ELR (cell line): Measurements from ENCODE around the gene DLG2.
A peak's percentile ranks its signal among the peaks of the same experiment; 100 is the strongest.

Experiments
- DNase-seq: peaks from one replicate; pipeline ENCODE4 v3.0.0-alpha.2; 2015; ENCODE audit warnings: low read depth

Gene DLG2

DNA sequence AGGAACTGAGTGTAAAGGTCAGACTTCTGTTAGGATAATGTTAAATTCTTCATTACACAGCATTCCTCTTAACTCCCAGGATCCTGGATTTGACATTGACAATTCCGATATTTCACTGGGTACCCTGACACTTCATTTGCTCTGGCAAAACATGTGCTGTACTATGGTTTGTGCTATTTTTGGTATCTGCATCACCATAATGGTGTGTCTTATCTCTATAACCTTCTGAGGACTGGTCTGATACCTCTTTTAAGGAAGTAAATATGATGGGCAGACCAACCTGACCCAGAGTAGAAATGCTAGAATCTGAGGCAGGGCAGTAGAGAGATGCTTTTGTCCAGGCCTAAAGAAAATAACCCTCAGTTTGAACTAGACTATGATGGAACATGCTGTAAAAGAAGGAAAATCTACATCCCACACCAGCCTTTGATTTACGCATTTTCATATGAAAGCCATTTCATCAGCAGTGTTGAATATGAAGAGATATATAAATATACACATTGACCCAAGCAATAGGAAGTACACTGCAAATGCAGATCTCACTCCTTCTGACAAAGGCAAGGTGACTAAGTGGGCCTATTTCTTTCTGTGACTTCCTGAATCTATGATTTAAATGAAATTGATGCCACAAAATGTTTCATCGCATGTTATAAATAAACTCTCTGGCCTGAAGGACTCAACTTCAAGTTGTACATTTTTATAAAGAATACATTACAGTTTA, 966.7 kb downstream of the DLG2 start:
- no peak for DNase-seq

DNA sequence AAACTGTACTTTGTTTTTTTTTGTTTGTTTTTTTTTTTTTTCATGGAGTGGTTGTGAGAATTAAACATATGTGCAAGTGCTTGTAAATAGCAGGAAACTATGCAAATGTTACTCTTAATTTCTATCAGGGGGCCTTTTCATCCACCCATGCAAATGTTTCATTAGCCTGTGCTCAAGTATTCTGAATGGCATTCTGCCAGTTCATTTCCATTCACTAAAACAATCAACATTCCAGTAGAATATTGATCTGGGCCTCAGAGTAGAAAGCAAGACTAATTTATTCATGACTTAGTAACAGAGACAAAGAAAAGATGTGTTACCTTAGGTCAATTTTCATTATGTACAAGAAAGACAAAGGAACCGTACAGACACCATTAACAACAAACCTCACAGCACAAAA, 971.4 kb downstream of the DLG2 start:
- DNase-seq: no peak

DNA sequence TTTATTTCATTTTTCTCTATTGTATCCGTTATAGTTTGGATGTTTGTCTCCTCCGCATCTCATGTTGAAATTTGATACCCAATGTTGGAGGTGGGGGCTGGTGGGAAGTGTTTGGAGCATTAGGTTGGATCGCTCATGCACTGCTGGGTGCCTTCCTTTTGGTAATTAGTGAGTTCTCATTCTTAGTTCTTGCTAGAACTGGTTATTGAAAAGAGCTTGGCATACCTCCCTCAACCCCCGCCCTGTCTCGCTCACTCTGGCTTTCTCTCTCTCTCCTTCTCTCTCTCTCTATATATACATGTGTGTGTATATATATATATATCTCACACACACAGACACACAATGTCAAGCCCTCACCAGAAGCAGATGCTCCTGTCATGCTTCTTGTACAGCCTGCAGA, 978.7 kb downstream of the DLG2 start:
- no peak for DNase-seq

DNA sequence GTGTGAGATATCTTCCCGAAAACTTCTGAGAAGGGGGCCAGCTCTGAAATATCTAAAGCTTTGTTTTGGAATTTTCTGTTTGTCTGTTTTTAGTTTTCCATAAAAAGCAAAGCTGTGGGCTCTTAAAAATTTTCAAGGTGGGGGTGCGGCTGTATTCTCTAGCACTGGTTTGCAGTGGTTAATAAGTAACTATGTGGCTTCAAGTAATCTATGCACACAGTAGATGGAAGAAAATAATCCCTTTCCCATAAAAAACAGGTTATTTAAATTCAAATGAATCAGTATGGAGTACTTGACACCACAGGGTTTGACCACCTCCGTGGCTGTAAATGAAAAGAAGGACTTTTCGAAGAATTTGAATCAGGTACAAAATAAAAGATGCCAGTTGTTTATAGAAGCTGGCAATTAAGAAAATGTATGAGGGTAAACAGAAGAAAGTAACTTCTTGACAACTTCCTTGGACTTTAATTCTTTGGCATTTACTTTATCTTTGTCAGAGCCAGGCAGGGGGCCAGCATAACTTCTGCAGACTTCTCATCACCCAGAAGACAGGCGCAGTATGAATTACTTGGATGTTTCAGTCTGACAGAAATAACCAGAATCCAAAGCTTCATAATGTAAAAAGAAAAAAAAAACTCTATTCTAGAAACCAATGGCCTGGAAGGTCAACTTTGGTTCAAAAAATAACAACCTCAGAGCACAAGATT, 981.0 kb downstream of the DLG2 start:
- no peak for DNase-seq

DNA sequence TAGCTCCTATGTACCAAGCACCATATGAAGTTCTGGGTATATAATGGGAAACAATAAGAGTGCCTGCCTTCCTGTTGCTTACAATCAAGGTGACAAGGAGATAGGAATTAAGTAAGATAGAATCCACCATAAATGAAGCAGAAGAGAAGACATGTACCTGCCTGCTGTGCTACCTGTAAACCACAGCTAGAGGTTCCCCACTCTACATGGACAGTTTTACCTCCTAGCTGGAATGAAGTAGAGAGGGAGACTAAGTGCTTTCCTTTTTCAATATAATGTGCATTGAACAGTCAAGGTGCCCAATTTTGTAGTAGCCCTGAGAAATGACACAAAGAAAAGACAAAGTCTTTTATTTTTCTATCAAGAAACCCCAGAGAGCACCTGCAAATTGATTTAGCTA, 984.6 kb downstream of the DLG2 start:
- DNase-seq: no peak

DNA sequence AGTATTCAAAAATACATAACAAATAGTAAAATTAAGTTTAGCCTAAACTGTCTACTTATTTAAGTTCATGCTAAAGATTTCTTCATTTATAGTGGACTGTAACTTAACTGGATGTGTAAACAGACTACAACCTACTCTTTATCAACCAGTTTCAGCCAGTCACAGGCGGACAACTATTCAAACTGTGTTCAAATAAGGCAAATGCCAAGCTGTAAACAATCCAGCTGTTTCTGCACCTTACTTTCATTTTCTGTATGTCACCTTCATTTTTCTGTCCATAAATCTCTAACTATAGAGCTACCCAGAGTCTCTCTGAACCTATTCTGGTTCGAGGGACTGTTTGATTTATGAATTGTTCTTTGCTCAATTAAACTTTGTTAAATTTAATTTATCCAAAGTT, 992.8 kb downstream of the DLG2 start:
- no peak for DNase-seq

DNA sequence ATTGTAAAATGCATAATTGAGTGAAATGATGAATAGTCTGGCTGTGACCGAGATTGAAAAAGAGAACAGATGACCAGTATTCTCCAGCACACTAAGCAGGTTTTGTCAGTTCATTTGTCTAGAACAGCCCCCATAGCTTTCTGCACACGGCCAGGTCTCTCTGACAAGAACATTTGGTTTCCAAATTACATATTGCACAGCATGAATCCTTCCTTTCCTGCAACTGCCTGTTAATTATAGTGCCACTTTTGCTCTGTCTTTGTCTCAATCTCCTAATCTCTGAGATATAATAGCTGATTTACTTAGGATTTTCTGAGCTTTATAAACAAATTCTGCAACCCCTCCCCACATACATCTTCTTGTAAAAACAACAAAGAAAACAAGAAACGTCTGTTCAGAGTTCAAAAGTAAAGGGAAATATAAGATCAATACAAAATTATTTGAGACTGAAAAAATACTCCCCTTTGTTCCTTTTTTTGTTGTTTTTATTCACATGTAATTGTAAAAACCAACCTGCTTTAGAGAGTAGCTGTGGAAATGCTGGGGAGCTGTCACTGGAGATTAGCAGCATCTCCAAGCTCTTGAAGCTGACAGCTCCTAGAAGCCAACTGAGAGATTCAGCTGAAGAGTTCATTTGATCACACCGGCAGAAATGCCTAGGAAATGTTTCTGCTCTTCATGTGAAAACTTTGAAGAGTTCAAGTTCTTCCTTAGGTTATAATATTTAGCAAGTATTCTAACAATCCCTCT, 998.1 kb downstream of the DLG2 start:
- DNase-seq: no peak

DNA sequence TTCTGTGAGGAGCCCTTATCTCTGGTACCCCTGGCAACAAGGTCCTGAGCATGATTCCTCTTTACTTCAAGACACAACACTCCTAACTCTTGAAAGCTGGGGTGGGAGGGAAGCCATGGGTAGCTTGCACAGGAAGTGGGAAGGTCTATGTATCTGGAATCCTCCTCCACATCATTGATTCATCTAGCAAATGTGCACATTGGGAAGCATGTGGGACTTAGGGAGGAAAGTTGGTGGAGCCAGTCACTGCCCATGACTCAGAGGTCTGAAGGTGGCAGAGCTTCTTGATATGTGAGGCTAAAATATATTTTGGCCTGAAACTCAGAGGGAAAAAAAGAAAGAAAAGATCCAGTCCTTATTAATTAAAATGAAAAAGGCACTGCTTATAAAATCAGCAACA, 1000.9 kb downstream of the DLG2 start:
- DNase-seq: peak; percentile 3

DNA sequence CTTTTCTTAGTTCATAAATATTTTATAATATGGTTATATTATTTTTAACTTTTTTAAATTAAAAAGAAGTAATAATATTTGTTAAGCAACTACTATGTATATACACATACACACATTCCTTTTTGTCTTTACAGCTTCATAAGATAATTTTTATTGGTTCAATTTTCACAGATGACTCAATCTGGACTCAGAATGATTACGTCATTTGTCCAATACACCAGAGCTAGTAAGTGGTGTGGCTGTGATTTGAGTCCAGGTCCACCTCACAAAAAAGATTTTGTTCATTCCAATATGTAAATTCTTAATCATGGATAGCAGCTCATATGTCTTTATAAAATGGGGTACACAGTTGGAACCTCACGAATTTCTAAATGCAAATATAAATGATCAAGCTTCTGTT, 1014.5 kb downstream of the DLG2 start:
- no peak for DNase-seq

DNA sequence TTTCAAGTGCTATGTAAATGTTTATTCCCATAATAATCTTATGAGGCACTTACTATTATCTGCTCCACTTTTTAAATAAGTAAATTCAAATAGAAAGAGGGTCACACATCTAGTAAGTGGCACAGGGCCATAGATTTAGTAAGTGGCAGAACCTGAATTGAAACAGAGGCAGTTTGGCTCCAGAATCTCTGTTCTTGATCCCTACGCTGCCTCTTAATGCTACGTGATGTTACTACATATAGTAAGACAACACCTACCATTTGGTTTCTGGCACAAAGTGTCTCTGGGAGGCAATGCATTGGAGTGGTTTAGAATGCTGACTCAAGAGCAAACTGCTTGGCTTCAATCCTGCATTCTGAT, 1018.3 kb downstream of the DLG2 start:
- no peak for DNase-seq

DNA sequence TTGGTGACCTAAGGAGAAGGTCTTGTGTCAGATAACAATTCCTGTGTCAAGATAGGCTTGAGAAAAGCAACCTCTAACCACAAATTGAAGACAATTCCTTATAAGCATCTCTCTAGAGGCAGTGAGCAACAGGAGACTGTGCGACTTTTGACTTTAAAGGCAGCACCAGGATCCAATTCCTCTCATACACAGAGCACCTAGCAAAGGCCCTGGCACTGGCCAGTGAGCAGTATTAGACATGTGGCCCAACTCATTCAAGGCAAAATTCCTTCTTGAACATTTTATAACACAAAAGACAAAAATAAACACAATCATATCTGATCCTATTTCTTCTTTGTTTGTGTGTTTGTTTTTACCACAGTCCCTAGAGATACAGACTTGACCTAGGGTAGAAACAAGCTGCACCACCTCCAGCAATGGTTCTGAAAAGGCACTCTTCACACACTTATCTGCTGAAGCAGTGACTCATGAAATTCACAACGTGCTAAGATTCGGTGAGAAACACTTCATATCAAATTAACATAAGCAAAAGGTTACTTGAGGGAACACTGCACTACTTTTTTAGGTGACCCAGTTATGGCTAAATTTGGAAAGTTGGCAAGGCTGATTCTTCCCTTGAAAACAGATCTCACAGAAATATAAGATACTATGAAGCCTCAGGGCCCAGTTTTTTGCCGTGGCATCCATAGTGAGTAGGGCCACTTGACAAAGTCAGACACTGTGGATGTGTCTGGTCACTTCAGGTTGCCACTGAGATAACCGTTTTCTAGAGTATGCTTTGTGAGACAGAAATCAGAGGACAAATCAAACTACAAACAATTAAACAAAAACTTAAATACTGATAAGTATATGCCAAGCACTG, 1018.9 kb downstream of the DLG2 start:
- DNase-seq: no peak

DNA sequence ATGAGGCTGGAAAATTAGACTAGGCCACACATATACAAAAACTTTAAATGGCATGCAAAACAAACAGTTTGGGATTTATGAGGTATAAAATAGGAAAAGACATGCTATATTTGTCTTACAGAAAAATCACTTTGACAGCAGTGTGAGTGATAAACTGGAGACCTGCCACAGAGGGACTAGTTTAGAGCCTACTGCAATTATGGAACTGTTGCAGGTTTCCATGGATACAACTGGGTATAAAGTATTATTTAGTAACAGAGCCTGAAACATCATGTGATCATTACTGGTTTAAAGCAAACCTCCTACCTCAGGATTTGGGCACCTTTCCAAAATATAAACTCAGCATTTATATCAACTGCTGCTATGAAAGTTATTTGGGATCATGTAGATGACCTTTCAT, 1032.5 kb downstream of the DLG2 start:
- DNase-seq: no peak

DNA sequence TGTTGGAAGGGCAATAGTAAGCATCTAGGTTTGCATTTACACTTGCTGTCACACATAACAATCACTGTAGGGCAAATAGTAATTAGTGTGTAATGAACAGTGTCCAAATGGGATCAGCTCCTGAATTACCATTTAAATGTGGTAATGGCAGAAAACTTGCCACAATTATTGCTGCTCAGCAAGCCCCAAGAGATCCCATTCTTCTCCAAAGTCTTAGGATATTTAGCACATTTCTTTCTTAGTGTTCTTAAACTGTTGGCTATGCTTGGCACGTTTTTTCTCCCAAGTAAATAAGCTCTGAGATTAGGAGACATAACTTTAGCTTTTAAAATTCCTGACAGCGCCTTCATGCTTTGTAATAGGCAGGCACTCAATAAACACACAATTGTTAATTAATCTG, 1037.0 kb downstream of the DLG2 start:
- DNase-seq: no peak

DNA sequence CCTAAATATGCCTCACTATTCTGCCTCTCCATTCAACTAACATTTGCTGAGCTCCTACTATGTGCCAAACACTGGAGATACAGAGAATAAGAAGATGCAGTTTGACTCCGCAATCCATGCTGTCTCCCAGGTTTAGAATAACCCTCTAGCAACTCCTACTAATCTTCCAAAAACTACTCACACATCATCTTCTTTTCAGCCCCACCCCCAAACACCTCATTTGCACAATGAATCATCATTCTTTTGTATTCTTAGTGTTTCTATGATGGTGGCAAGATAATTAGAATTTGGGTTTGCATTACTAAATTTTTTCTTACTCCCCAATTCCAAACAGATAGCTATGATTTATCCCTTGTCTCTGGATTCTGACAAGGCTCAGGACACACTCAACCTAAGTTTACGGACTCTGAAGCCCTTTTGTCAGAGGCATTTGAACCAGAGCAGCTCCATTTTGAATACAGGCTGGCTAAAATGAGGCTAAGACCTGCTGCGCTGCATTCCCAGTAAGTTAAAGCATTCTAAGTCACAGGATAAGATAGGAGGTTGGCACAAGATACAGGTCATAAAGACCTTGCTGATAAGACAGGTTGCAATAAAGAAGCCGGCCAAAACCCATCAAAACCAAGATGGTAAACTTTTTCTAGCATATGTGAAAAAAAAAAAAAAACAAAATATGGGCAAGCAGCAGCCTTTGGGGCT, 1038.9 kb downstream of the DLG2 start:
- no peak for DNase-seq

DNA sequence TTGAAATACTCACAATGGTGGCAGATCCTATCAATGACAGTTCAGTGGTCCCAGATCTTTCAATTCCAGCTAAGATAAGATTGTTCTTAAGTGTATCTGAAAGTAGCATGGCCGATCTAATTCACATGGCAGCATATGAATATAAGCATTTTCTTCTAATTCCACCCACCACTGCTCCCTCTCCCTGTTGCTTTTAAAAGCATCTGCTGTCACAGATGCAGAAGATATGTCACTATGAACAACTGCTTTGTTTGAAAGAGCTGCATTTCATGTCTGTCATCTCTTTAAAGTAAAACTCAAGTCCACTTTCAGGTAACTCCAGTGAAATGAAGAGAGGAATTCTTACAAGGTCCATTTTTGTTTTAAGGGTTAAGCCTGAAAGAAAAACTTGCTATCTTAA, 1044.0 kb downstream of the DLG2 start:
- no peak for DNase-seq

DNA sequence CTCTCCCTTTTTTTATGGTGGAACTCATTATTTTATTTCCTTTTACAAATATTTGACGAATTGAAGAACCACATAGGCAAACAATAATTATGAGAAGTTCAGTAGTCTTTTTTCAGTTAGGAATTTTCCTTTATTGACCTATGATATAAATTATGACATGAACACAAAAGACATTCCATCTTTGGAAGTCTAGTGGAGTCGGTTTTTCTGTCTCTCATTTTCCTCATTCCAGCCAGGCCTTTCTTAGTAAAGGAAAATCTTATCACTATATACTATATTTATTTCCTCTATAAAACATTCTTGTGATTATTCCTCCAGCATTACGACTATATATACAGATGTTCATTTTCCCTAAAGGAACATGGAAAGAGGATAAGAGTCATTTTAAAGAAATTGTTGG, 1046.1 kb downstream of the DLG2 start:
- DNase-seq: no peak

DNA sequence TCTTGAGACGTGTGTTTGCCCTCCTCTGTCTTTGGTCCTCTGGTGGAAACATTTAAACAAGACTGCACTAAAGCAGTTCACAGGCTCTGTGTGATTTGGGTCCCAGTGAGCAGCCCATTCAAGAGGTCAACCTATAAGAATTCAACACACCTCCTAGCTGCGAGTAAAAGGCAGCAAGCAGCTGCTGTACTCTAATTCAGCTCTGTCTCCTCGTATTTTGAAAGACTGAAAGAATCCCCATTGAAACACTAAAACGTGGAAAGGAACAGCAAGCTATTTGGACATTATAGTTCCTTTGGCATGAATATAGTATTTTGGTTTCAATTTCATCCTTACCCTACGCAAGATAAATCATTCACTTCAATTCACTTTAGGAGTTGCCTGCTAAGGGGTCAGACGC, 1046.7 kb downstream of the DLG2 start:
- no peak for DNase-seq

DNA sequence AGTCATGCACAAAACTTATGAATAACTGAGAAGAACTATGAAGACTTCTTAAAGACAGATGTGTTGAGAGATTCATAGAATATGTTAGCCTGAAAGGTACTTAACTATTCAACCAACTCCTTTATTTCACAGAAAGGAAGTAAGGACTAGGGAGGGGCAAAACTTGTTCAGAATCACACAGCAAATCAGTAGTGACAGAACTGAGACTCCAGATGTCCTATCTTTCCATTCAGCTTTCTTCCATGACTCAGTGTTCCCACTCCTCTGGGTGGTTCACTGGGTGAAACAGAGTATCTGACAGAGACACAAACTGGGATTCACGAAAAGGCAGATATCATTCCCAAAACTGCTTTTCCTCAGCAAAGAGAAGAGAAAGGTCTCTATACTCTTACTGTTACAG, 1053.3 kb downstream of the DLG2 start:
- no peak for DNase-seq

DNA sequence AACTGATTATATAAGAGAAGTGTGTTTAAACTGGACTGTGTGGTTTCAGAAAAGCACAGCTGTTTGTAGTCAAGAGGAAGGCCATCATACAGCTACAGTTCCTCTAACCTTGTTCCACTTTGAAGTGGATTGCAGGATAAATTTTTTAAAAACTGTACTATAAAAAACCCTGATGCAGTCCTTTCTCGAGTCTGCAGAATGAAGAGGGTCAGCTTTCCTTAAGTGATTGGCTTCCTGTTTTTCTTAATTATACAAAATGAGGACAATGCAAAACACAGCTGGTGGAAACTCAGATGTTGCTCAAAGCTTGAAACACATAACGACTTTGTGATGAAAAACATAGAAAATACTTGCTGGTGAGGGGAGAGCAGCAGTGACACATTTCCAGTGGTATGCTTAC, 1060.5 kb downstream of the DLG2 start:
- DNase-seq: no peak

DNA sequence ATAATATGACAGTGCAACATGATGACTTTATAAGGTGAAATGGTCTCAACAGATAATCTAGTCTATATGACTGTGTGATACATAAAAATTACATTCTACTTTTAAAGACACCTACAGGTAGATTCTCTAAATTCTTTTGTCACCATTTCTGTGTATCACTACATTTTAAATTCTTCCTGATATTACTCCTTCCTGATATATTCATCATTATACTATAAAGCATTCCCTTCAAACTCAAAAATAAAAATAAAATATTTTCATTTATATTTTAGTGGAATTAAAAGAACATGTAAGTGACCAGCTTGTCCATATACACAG, 1062.3 kb downstream of the DLG2 start:
- DNase-seq: no peak

DNA sequence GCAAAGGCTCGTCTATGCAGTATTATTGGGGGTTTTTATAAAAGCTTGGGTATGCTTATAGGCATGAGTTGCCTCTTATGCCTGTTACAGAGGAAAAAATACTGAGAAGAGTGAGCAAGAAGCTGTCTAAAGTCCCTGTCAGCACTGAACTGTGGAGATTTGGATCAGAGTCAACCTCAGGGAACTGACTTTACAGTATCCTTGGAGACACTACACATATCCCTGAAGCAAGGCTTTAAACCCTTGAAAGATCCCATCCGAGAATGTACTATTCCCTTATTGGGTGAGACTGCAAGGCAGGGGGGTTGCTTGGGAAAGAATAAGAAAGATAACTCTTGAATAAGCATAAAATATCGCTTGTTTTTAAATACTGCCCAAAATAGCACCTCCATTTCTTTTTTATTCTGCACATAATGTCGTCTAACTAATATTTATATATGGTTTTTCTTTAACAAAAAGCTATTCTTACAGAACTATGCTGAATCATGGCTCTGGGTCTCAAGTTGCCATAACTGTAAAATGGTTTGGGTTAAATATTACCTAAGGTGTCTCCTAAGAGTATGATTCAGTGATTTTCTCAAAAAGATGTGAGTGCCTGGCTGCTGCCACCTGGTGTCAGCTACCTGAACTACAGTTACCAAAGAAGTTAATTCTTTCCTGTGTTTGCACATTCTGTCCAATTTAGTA, 1062.8 kb downstream of the DLG2 start:
- peak; percentile 55 for DNase-seq
